Left lobe of liver (tissue), 2 donors: Measurements from ENCODE around the gene DTHD1. TPM values are rescaled to one million over a fixed set of nuclear protein-coding genes. Genes with fewer than 3 reads are reported as not detected.

Experiments used
- ATAC-seq: fragments of 200-7000 bp; cut with Tn5 transposase; one replicate; pipeline ENCODE4 v1.9.1; 2020; ENCODE audit warnings: mild to moderate bottlenecking, moderate library complexity
- DNase-seq: peaks from one replicate; pipeline ENCODE4 v3.0.0-alpha.2; 2020; ENCODE audit warnings: low spot score
- total RNA-seq: library from RNA; stranded (reverse); gene quantifications from one replicate; pipeline ENCODE4 v1.2.1, GENCODE V29; 2021
- donor health status: DM: no; HTN: no; CAD: no; lungs with moderate emphysema.
- donor health status: DM: no; HTN: yes; CAD: no.

Gene DTHD1
- total RNA-seq, 1 donor from 2014 or later: 0.05 TPM

GRCh38 chr4:36269101-36269500, 12.3 kb upstream of the DTHD1 start:
- no peak for ATAC-seq
- no peak for DNase-seq

GRCh38 chr4:36269533-36270173, 11.8 kb upstream of the DTHD1 start:
- DNase-seq (no peak), ATAC-seq (no peak)

DNA sequence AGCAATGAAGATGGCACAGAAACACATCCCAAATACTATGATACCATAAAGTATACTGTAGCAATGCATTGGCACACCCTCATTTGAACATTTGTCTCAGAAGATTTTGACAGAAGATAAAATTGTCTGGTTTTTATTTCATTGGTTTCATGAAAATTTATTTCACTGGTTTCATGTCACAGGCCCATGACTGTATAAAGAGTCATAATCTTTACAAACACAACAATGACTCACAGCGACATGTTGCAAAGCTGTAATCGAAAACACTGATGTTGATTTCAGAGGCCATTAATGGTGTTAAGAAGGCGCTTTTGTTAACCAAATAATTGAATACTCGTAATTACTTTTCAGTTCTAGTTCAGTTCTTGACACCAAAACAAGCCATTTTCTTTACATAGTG, 8.1 kb upstream of the DTHD1 start:
- ATAC-seq: no peak
- no peak for DNase-seq

- DNase-seq (no peak), ATAC-seq (no peak)
Measured at GRCh38 chr4:36274158-36274557, 7.3 kb upstream of the DTHD1 start.

GRCh38 chr4:36277533-36277932, 3.9 kb upstream of the DTHD1 start:
- no peak for ATAC-seq
- no peak for DNase-seq

- ATAC-seq: no peak
Measured at GRCh38 chr4:36278789-36279188, 2.6 kb upstream of the DTHD1 start.

DNA sequence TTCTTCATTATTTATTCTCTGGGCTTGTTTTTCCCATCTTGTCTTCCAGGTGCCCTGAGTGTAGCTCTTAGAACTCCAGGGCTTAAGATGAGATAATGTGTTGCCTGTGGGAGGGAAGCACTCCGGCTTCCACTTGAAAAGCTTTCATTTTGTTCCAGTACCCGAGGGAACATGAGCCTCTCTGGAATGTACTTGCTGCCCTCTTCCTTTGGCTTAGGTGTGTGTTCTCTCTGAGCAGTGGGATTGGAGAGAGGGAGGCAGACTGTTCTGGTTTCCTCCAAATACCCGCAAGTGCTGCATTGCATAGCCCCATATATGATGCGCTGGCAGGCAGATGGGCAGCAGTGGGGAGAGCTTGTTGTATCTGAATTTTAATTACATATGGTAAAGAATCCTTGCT, 861 bp upstream of the DTHD1 start:
- DNase-seq: no peak

More at GRCh38 chr4:36278789-36279188, 2.6 kb upstream of the DTHD1 start:
- DNase-seq: no peak

GRCh38 chr4:36282503-36283030, 1.2 kb downstream of the DTHD1 start:
- ATAC-seq: no peak
- DNase-seq: no peak

More for the DNA sequence above, 861 bp upstream of the DTHD1 start:
- ATAC-seq: no peak

DNA sequence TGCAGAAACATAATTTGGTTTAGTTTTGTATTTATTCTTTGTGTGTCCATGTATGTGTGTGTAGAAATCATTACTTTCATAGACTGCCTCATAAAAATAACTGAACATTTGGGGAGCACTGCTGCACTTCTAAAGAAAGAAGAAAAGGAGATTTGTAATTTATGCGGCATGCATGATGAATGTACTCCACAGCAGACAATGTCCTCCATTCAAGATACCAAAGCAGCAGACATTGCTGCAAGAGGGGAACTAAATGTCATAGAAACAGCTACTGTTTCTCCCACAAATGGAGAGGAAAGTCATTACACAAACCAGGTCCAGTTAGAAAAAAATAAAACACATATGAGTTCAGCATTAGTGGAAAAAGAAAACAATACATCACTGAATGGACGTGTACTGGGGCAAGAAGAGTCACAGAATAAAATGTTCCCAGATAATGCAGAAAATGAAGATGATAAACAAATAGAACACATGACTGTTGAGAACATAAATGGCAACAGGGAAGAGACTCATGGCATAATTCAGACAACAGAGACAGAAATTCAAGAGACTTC, 2.6 kb downstream of the DTHD1 start:
- DNase-seq: no peak
- ATAC-seq: no peak

DNA sequence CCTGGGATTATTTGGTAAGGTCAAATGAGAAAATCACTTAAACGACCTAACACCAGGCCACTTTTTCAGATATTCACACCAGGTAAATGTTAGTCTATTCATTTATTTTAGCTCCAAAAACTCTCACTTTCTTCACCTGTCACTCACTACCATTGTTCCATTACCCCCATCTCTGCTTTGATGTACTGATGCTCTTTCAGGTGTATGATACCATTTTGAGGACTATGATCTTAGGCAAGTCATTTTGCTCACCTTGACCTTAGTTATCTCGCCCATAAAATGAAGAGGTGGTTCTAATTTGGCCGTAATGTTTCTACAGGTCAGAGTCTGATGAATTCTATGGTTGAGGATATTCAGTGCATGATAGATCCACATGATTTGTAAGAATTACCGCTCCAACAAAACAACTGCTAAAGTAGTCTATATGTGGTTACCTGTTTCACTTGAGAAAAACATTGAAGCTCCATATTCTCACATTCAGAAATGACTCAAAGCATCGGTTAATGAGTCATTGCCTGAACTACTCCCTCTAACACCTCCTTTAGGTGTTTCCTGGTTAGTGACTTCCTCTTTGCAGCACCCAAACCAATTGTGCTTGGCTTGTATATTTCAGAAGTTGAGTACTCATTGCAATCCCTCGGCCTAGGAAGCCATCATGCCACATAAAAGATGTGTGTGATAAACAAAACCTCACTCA, 4.5 kb downstream of the DTHD1 start:
- DNase-seq: no peak

DNA sequence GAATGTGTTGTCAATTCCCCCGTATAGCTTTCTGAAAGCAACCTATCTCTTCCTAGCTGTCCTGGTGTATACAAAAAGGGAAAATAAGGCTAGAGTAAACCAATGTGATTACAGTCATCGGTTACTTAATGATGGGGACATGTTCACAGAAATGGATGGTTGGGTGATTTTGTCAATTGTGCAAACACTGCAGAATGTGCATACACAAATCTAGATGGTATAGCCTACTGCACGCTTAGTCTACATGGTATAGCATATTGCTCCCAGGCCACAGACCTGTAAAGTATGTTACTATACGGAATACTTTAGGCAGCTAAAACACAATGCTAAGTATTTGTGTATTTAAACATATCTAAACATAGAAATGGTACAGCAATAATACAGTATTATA, 5.1 kb downstream of the DTHD1 start:
- ATAC-seq: no peak
- DNase-seq: no peak

More for the DNA sequence above, 4.5 kb downstream of the DTHD1 start:
- ATAC-seq: no peak

- no peak for DNase-seq
- no peak for ATAC-seq
Measured at GRCh38 chr4:36288731-36289426, 7.5 kb downstream of the DTHD1 start.

DNA sequence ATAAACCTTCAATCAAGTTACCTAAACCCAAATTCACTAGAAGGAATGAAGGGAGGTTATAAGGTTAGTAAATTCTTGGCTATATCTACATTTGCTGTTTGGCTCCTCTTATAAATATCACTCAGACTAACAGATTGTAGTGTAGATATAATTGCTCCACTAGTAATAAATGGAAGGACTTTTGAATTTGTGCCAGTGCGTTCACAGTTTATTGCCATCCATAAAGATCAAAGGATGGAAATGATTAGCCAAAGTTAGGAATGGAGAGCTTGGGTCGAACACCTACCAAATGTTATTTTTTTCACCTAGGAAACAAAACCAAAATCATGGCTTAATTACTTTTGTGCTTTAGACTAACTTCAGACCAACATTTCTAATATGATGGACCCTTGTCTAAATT, 9.2 kb downstream of the DTHD1 start:
- no peak for ATAC-seq
- DNase-seq: no peak

DNA sequence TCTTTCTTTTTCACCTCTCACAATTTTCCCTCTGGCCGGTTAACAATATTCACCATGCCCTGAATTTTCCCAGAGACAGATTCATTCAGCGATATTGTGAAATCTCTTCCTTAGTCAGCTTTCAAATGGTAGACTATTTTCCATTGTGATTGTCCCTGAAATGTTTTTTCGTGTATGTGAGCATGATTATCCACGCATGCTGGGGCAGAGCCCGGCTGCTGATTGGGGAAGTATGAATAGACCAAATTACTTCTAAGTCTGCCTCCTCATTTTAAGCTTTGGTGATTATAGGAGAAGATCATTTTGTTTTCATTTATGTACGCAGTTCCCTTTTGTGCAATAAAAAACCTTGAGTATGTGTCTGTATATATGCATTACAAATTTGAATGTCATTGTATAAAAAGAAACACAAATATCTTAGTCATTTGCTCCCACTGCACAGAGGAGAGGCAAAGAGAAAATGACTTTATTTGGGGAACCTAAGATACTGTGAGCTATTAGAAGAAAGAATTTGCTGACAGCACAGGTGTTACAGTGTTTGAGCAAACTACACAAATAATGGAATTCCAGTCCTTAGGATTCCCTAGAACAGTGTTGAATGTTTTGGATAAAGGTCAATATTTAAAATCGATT, 11.3 kb downstream of the DTHD1 start:
- DNase-seq (no peak), ATAC-seq (no peak)

DNA sequence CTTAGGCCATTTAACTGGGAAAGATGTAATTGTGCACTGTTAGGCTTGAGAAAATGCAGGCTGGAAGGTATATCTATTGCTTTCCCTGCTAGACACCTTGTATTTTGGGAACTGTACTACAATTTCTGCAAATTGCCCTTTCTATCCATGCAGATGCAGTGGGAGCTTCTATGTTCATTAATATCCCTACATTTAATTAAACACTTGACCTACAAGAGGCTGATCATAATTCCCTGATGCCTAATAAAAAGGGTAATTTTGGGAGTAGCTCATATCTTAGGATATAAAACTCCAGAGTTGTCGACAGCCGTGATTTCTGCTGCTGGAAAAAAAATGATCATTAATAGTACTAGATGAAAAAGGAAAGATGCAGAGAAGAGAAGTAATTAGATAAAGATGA, 19.7 kb downstream of the DTHD1 start:
- no peak for ATAC-seq

DNA sequence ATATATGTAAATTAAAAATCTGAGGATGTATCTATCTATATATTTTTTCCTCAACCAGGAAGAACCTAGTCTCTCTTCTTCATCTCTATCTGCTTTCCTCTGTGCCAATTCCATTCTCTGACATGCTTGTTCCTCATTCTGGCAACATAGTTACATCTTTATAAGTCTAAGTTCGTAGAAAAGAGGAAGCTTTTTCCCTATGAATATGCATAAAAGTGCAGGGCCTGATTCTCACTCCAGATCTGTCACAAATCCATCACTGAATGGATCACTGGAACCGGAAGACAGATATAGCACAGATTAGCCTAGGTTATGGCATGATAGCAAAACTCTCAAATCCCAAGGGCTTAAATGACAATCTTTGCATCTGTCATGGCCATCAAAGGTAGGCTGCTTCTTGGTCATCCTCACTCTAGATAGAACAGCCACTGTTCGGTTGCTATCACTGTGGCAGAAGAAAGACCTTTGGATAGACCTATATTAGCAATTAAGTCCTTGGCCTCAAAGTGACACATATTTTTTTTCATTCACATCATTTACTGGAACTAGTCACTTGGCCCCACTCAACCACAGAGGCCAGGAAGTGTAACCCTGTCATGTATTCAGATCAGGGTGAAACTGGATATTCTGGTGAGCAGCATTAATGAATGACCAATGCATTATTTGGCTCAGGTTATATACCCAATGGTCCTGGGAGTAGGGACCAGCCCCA, 22.2 kb downstream of the DTHD1 start:
- DNase-seq (no peak), ATAC-seq (no peak)

More for the DNA sequence above, 19.7 kb downstream of the DTHD1 start:
- no peak for DNase-seq

DNA sequence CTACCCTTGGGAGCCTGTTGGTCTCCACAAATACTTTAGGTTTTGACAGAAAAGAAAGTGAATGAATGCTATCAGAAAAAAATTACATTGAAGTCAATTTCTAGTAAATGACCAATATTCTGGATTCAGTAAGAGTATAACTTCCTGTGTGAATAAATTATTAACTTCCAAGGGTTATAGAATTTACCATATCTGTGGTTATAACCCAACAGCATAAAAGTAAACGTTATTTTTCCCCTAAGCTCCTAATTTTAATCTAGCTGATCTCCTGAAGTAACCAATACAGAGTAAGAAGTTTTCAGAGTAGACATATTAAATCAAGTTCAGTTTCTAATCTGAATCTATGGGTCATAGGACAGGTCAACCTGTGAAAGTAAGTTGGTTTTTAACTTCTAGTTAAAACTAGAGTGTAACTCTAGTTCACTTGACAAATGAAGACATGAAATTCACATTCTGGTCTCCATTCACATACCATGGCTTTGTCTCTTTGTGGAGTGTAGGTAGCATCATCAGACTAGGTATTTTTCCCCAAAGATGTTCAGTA, 22.8 kb downstream of the DTHD1 start:
- DNase-seq (no peak), ATAC-seq (no peak)

- ATAC-seq (no peak), DNase-seq (no peak)
Measured at GRCh38 chr4:36308150-36308549, 26.7 kb downstream of the DTHD1 start.

GRCh38 chr4:36310216-36310615, 28.8 kb downstream of the DTHD1 start:
- no peak for ATAC-seq
- DNase-seq: no peak

DNA sequence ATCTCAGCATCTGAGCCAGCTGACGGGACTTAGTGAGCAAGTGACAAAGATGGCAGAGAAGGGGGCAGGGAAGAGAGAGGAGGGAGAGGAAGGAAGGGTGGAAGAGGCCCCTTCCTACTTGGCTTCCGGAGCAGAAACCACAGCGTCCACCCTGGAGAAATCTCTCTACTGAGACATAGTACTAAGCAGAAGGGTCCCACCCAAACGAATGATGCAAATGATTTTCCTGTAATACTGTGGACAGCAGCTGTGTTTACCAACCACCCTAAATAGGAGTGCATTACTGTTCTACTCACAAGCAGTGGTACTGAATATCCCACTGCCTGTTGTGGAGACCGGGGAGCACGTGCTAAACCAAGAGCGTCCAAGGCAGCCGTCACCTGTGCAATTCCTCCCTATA, 29.4 kb downstream of the DTHD1 start:
- DNase-seq (no peak), ATAC-seq (peak; percentile 61)
